ENCODE results near the gene TMEM245. TPM values are rescaled to one million over a fixed set of nuclear protein-coding genes. Genes with fewer than 3 reads are reported as not detected.
A peak's percentile ranks its signal among the peaks of the same experiment; 100 is the strongest.
"Not testable (repeated sequence)": the region's sequence is repeated elsewhere in the genome, so short reads cannot be mapped to it uniquely, and the experiment has no call there.

The TMEM245 gene
- total RNA-seq, 1 donor from 2014 or later: 37.2 TPM

DNA sequence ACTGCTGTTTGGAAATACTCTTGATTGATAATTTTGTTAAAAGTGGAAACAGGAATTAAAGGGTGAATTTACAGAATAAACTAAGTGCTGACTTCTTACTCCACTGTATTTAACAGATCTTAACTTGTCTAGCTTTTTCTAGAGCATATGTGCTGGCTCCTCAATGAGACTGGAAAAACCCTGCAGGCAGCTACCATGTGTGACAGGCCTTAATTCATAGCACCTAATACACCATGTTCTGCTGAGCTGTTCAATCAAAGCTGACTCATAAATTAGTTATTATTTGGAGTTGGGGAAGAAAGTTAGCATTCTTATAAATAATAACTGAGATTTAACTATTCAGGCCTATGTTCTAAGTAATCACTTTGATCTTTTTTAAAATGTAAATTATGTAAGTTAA lies 135.9 kb downstream of the TMEM245 start:
- no peak for DNase-seq

DNA sequence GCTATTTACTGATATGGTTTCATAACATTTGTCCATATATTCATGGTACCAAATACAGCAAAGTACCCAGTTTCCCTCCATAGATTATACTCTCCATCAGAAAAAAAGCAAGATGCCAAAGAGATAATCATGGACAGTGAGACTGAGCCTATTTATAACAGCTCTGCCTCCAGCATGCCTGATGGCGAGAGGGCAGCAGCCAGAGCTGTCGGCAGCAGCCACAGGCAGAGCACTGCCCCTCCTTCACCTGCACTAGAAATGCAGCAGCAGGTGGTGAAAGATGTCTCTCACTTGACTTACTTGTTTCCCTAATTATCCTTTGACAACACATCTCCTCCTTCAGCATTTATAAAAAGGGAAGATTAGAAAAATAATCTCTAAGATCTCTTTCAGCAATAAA lies 138.9 kb downstream of the TMEM245 start:
- DNase-seq: no peak

GRCh38 chr9:108978205-108978604 lies 141.5 kb downstream of the TMEM245 start:
- DNase-seq: peak; percentile 87

- DNase-seq: no peak
These were observed 145.9 kb downstream of the TMEM245 start for GRCh38 chr9:108973895-108974294.

GRCh38 chr9:108972626-108973209 lies 147.0 kb downstream of the TMEM245 start:
- DNase-seq: peak; percentile 38

DNA sequence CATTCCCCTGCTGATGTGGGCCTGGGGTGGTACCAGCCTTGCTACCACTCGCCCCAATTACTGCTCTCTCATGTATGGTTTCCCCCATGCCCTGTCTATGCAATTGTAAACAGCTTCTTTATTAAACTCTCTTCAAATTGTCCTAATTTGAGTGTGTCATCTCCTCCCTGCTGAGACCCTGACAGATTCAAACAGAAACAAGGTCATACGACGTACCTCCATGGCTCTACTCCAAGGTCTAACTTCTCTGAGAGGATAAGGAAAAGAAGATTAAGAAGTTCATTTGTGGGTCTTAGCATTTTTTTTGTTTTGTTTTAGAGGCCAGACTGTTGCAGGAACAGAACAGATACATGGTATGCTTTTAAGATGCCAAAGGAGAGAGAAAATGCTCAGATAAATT lies 147.6 kb downstream of the TMEM245 start:
- DNase-seq: no peak

GRCh38 chr9:108971392-108971791 lies 148.4 kb downstream of the TMEM245 start:
- DNase-seq: not testable (repeated sequence)

GRCh38 chr9:108967916-108968315 lies 151.8 kb downstream of the TMEM245 start:
- DNase-seq: no peak

Small RNA genes lying within 50 kb of the gene (small RNA-seq; reads per million reads assigned to genes)
- gene MIR32 (ENCODE audit: low replicate concordance) (8.8 reads per million, percentile 92 among the genes with 10 or more reads in this experiment), gene RF00019 (ENCODE audit: low replicate concordance) (not detected)

Other genes with a start within 250 kb of the TMEM245 start
- 25.4 TPM for gene ELP1, start 185.8 kb downstream of the TMEM245 start, total RNA-seq
- 10.2 TPM for gene ABITRAM, start 185.5 kb downstream of the TMEM245 start, total RNA-seq
- 29.0 TPM for gene CTNNAL1, start 106.4 kb downstream of the TMEM245 start, total RNA-seq
- 1.5 TPM for gene FRRS1L, start 47.3 kb upstream of the TMEM245 start, total RNA-seq
- gene EPB41L4B, start 201.1 kb upstream of the TMEM245 start, total RNA-seq: 11.3 TPM

Measured in skin of body (tissue), 3 donors.